GM23338 (cell line): ENCODE results near the gene IFITM10. TPM values are rescaled to one million over a fixed set of nuclear protein-coding genes. Genes with fewer than 3 reads are reported as not detected.

Experiments used
- ATAC-seq: fragments of 200-7000 bp; cut with Tn5 transposase; 3 replicates; pipeline ENCODE4 v1.9.1; 2020
- DNase-seq: peaks from one replicate; pipeline ENCODE4 v3.0.0-alpha.2; 2015; ENCODE audit warnings: low spot score
- H2AFZ ChIP-seq: fragments of 200-600 bp; sonication (generic); 2 replicates; pipeline ENCODE4 v1.8.0; 2016; ENCODE audit warnings: antibody characterized with exemption, mild to moderate bottlenecking, moderate library complexity
- H3F3A ChIP-seq: fragments of 200-600 bp; sonication (generic); replicated peaks from 2 replicates; pipeline ENCODE4 v1.8.0; 2017; ENCODE audit warnings: antibody characterized with exemption, mixed run types, low read depth
- H3K27ac ChIP-seq: fragments of 200-600 bp; sonication (generic); 2 replicates; pipeline ENCODE4 v1.6.1; 2016; ENCODE audit warnings: low read depth
- H3K27me3 ChIP-seq: fragments of 200-600 bp; sonication (generic); 2 replicates; pipeline ENCODE4 v1.8.0; 2016; ENCODE audit warnings: mild to moderate bottlenecking, mixed run types, moderate library complexity; ENCODE audit not compliant: insufficient read depth
- H3K36me3 ChIP-seq: fragments of 200-600 bp; sonication (generic); 2 replicates; pipeline ENCODE4 v1.8.0; 2016; ENCODE audit warnings: mild to moderate bottlenecking; ENCODE audit not compliant: insufficient read depth
- H3K4me1 ChIP-seq: fragments of 200-600 bp; sonication (generic); 2 replicates; pipeline ENCODE4 v1.8.0; 2016; ENCODE audit warnings: mild to moderate bottlenecking, moderate library complexity; ENCODE audit not compliant: insufficient read depth
- H3K4me2 ChIP-seq: fragments of 200-600 bp; sonication (generic); 2 replicates; pipeline ENCODE4 v1.7.1; 2017; ENCODE audit warnings: mixed run types
- H3K4me3 ChIP-seq: fragments of 200-600 bp; sonication (generic); 2 replicates; pipeline ENCODE4 v1.6.1; 2016; ENCODE audit warnings: mixed run types
- H3K79me2 ChIP-seq: fragments of 200-600 bp; sonication (generic); replicated peaks from 2 replicates; pipeline ENCODE4 v1.8.0; 2017; ENCODE audit warnings: mild to moderate bottlenecking; ENCODE audit not compliant: insufficient read depth
- H3K9me2 ChIP-seq: fragments of 200-600 bp; sonication (generic); 2 replicates; pipeline ENCODE4 v1.8.0; 2017; ENCODE audit not compliant: insufficient read depth
- H4K20me1 ChIP-seq: fragments of 200-600 bp; sonication (generic); replicated peaks from 2 replicates; pipeline ENCODE4 v1.8.0; 2017; ENCODE audit warnings: mild to moderate bottlenecking; ENCODE audit not compliant: insufficient read depth
- H3K27ac Mint-ChIP-seq: 2 replicates; pipeline ENCODE4 v1.8.0; 2020; ENCODE audit warnings: inconsistent platforms, mild to moderate bottlenecking, moderate library complexity, mixed read lengths
- H3K27me3 Mint-ChIP-seq: 3 replicates; pipeline ENCODE4 v1.8.0; 2022; ENCODE audit warnings: low read depth, mild to moderate bottlenecking, moderate library complexity, mixed read lengths, inconsistent platforms; ENCODE audit not compliant: insufficient read depth, poor library complexity
- H3K36me3 Mint-ChIP-seq: 3 replicates; pipeline ENCODE4 v1.8.0; 2021; ENCODE audit warnings: low read depth, mild to moderate bottlenecking, inconsistent platforms, moderate library complexity, mixed read lengths
- H3K4me1 Mint-ChIP-seq: 3 replicates; pipeline ENCODE4 v1.8.0; 2020; ENCODE audit warnings: mild to moderate bottlenecking, inconsistent platforms, mixed read lengths
- H3K4me3 Mint-ChIP-seq: 3 replicates; pipeline ENCODE4 v1.8.0; 2021; ENCODE audit warnings: moderate library complexity, mild to moderate bottlenecking, inconsistent platforms, mixed read lengths
- H3K9me3 Mint-ChIP-seq: 3 replicates; pipeline ENCODE4 v1.8.0; 2020; ENCODE audit warnings: moderate library complexity, mild to moderate bottlenecking, inconsistent platforms, mixed read lengths
- CREB1 ChIP-seq: fragments of 250-450 bp; sonication (Bioruptor Pico); IDR thresholded peaks from 2 replicates; pipeline ENCODE4 v1.5.0; 2020; ENCODE audit warnings: low read depth, mild to moderate bottlenecking, moderate library complexity
- ETS1 ChIP-seq: IDR thresholded peaks from 2 replicates; pipeline ENCODE4 v1.6.1; 2016; ENCODE audit warnings: antibody characterized with exemption
- EZH2 ChIP-seq: fragments of 200-600 bp; sonication (generic); IDR thresholded peaks from one replicate; pipeline ENCODE4 v1.8.0; 2017; ENCODE audit warnings: antibody characterized with exemption, mild to moderate bottlenecking, low read depth; ENCODE audit not compliant: unreplicated experiment
- NANOG ChIP-seq: IDR thresholded peaks from 2 replicates; pipeline ENCODE4 v1.6.1; 2016; ENCODE audit warnings: antibody characterized with exemption, borderline replicate concordance
- POLR2AphosphoS5 ChIP-seq: IDR thresholded peaks from 2 replicates; pipeline ENCODE4 v1.6.1; 2016; ENCODE audit warnings: antibody characterized with exemption, low read depth
- STAT1 ChIP-seq: IDR thresholded peaks from one replicate; pipeline ENCODE4 v1.6.1; 2016; ENCODE audit warnings: antibody characterized with exemption; ENCODE audit not compliant: unreplicated experiment
- polyA plus RNA-seq: library from polyadenylated mRNA; unstranded; fragments of >200 nt; fragmentation: Nextera tagmentation; extraction: Ambion mirVana; gene quantifications from 2 replicates; pipeline ENCODE4 v1.2.1, GENCODE V29; 2016
- total RNA-seq: library from RNA; depleted of rRNA; stranded (reverse); fragments of >200 nt; shearing (Covaris generic); gene quantifications from 2 replicates; pipeline ENCODE4 v1.2.3, GENCODE V29; 2014
- TF ChIP-seq, protein P1 (sequence below): fragments of 250-450 bp; sonication (Bioruptor Pico); IDR thresholded peaks from 2 replicates; pipeline ENCODE4 v1.5.0; 2020; ENCODE audit warnings: mild to moderate bottlenecking, moderate library complexity
- TF ChIP-seq, protein P2 (sequence below), 2 experiments: fragments of 200-600 bp in 1 of 2; sonication (generic) in 1 of 2; conservative IDR thresholded peaks; 2 replicates each; pipeline versions ENCODE4 v1.5.1 to v1.6.1; 2016 to 2017; ENCODE audit warnings: antibody characterized with exemption in 2 of 2, low read depth in 2 of 2, mild to moderate bottlenecking in 2 of 2, moderate library complexity in 1 of 2
- TF ChIP-seq, protein P3 (sequence below): IDR thresholded peaks from one replicate; pipeline ENCODE4 v1.6.1; 2018; ENCODE audit warnings: antibody characterized with exemption; ENCODE audit not compliant: unreplicated experiment

Gene IFITM10
- total and polyA plus RNA-seq, 2 experiments from 2014 or later, result 0.06 TPM; not detected in 1

DNA sequence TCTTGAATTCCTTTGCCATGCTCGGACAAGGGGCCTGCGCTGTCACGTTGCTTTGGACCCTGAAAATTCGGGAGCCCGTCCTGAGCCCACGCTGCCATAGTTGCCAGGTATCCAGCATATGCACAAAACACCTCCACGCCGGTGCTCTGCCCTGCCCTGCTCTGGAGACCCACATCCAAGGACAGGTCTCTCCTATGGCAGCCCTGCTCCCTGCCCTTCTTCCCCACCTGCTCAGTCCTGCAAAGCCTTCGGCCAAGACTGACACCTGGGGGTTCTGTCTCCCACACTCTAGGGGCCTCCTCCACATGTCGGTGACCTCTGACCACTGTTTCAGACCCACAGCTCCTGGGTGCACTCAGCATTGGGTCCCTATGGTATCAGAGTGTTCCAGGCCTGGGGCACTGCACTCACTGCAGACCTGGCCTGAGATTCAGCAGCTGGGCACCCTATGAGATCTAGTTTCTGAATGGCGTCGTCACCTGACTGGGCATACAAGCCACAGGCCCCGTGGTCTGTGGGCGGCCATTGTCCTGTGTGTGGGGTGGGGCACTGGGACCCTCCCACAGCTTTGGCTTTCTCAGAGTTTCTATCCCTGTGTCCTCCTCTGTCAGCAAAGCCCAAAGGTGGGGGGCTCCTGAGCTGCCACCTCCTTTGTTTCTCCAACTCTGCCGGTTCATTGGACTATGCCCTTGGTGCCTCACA, 55.4 kb downstream of the IFITM10 start:
- H3K4me2 ChIP-seq, result no peak overlapping the region
- no peak for ATAC-seq
- no peaks in the 10 kb centered on the region for H3K27me3 ChIP-seq
- peaks cover 18% of the 10 kb centered on the region for H3K27me3 Mint-ChIP-seq
- peaks cover 5% of the 10 kb centered on the region; the same call in 2 of the 3 replicates for H3K4me1 Mint-ChIP-seq
- DNase-seq, result no peak
- H3K4me3 Mint-ChIP-seq, result no peak overlapping the region
- H3K4me3 ChIP-seq, result no peak overlapping the region
- no peak for TF ChIP-seq NANOG
- TF ChIP-seq POLR2AphosphoS5, result no peak
- TF ChIP-seq, protein P1, sequence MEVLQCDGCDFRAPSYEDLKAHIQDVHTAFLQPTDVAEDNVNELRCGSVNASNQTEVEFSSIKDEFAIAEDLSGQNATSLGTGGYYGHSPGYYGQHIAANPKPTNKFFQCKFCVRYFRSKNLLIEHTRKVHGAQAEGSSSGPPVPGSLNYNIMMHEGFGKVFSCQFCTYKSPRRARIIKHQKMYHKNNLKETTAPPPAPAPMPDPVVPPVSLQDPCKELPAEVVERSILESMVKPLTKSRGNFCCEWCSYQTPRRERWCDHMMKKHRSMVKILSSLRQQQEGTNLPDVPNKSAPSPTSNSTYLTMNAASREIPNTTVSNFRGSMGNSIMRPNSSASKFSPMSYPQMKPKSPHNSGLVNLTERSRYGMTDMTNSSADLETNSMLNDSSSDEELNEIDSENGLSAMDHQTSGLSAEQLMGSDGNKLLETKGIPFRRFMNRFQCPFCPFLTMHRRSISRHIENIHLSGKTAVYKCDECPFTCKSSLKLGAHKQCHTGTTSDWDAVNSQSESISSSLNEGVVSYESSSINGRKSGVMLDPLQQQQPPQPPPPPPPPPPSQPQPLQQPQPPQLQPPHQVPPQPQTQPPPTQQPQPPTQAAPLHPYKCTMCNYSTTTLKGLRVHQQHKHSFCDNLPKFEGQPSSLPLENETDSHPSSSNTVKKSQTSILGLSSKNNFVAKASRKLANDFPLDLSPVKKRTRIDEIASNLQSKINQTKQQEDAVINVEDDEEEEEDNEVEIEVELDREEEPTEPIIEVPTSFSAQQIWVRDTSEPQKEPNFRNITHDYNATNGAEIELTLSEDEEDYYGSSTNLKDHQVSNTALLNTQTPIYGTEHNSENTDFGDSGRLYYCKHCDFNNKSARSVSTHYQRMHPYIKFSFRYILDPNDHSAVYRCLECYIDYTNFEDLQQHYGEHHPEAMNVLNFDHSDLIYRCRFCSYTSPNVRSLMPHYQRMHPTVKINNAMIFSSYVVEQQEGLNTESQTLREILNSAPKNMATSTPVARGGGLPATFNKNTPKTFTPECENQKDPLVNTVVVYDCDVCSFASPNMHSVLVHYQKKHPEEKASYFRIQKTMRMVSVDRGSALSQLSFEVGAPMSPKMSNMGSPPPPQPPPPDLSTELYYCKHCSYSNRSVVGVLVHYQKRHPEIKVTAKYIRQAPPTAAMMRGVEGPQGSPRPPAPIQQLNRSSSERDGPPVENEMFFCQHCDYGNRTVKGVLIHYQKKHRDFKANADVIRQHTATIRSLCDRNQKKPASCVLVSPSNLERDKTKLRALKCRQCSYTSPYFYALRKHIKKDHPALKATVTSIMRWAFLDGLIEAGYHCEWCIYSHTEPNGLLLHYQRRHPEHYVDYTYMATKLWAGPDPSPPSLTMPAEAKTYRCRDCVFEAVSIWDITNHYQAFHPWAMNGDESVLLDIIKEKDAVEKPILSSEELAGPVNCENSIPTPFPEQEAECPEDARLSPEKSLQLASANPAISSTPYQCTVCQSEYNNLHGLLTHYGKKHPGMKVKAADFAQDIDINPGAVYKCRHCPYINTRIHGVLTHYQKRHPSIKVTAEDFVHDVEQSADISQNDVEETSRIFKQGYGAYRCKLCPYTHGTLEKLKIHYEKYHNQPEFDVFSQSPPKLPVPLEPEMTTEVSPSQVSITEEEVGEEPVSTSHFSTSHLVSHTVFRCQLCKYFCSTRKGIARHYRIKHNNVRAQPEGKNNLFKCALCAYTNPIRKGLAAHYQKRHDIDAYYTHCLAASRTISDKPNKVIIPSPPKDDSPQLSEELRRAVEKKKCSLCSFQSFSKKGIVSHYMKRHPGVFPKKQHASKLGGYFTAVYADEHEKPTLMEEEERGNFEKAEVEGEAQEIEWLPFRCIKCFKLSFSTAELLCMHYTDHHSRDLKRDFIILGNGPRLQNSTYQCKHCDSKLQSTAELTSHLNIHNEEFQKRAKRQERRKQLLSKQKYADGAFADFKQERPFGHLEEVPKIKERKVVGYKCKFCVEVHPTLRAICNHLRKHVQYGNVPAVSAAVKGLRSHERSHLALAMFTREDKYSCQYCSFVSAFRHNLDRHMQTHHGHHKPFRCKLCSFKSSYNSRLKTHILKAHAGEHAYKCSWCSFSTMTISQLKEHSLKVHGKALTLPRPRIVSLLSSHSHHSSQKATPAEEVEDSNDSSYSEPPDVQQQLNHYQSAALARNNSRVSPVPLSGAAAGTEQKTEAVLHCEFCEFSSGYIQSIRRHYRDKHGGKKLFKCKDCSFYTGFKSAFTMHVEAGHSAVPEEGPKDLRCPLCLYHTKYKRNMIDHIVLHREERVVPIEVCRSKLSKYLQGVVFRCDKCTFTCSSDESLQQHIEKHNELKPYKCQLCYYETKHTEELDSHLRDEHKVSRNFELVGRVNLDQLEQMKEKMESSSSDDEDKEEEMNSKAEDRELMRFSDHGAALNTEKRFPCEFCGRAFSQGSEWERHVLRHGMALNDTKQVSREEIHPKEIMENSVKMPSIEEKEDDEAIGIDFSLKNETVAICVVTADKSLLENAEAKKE (CRISPR knock-in tag), result no peak
- TF ChIP-seq CREB1 (CRISPR knock-in tag), result no peak
- no peak for TF ChIP-seq ETS1
- TF ChIP-seq, protein P2, sequence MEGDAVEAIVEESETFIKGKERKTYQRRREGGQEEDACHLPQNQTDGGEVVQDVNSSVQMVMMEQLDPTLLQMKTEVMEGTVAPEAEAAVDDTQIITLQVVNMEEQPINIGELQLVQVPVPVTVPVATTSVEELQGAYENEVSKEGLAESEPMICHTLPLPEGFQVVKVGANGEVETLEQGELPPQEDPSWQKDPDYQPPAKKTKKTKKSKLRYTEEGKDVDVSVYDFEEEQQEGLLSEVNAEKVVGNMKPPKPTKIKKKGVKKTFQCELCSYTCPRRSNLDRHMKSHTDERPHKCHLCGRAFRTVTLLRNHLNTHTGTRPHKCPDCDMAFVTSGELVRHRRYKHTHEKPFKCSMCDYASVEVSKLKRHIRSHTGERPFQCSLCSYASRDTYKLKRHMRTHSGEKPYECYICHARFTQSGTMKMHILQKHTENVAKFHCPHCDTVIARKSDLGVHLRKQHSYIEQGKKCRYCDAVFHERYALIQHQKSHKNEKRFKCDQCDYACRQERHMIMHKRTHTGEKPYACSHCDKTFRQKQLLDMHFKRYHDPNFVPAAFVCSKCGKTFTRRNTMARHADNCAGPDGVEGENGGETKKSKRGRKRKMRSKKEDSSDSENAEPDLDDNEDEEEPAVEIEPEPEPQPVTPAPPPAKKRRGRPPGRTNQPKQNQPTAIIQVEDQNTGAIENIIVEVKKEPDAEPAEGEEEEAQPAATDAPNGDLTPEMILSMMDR (conservative IDR thresholded peaks at IDR 0.05; ENCODE audit: low read depth in 2 of 2), result no peak
- TF ChIP-seq, protein P3, sequence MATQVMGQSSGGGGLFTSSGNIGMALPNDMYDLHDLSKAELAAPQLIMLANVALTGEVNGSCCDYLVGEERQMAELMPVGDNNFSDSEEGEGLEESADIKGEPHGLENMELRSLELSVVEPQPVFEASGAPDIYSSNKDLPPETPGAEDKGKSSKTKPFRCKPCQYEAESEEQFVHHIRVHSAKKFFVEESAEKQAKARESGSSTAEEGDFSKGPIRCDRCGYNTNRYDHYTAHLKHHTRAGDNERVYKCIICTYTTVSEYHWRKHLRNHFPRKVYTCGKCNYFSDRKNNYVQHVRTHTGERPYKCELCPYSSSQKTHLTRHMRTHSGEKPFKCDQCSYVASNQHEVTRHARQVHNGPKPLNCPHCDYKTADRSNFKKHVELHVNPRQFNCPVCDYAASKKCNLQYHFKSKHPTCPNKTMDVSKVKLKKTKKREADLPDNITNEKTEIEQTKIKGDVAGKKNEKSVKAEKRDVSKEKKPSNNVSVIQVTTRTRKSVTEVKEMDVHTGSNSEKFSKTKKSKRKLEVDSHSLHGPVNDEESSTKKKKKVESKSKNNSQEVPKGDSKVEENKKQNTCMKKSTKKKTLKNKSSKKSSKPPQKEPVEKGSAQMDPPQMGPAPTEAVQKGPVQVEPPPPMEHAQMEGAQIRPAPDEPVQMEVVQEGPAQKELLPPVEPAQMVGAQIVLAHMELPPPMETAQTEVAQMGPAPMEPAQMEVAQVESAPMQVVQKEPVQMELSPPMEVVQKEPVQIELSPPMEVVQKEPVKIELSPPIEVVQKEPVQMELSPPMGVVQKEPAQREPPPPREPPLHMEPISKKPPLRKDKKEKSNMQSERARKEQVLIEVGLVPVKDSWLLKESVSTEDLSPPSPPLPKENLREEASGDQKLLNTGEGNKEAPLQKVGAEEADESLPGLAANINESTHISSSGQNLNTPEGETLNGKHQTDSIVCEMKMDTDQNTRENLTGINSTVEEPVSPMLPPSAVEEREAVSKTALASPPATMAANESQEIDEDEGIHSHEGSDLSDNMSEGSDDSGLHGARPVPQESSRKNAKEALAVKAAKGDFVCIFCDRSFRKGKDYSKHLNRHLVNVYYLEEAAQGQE, result no peak
- TF ChIP-seq EZH2, result no peak
- no peak for TF ChIP-seq STAT1
- H3K27ac Mint-ChIP-seq, result no peak overlapping the region
- no peaks in the 10 kb centered on the region for H3F3A ChIP-seq
- H3K36me3 Mint-ChIP-seq, result no peaks in the 10 kb centered on the region
- no peaks in the 10 kb centered on the region for H3K79me2 ChIP-seq
- no peak overlapping the region for H3K27ac ChIP-seq
- no peaks in the 10 kb centered on the region for H3K36me3 ChIP-seq
- no peaks in the 10 kb centered on the region; the same call in 2 of the 3 replicates for H3K9me3 Mint-ChIP-seq
- H3K4me1 ChIP-seq, result 0 out of 2 replicates have a peak, but pooled peaks cover 6% of the 10 kb centered on the region
- H2AFZ ChIP-seq, result no peak overlapping the region
- H4K20me1 ChIP-seq, result no peaks in the 10 kb centered on the region
- H3K9me2 ChIP-seq, result no peaks in the 10 kb centered on the region
